Coronary artery (tissue), 2 donors: ENCODE results near the gene CMYA5.

Experiments used
- DNase-seq: peaks from one replicate; pipeline ENCODE4 v3.0.0-alpha.2; 2017; ENCODE audit warnings: low spot score
- H3K27ac ChIP-seq, 2 donors: fragments of 200-600 bp; sonication (generic); one replicate each; pipeline ENCODE4 v1.5.1; 2016 to 2019
- H3K4me3 ChIP-seq: fragments of 200-600 bp; sonication (generic); 2 replicates; pipeline ENCODE4 v1.5.1; 2016; ENCODE audit warnings: mild to moderate bottlenecking, moderate library complexity
- CTCF ChIP-seq: fragments of 200-600 bp; sonication (generic); IDR thresholded peaks from one replicate; pipeline ENCODE4 v1.5.1; 2019; ENCODE audit warnings: antibody characterized with exemption

The CMYA5 gene

GRCh38 chr5:79842006-79842881 is 152.6 kb downstream of the CMYA5 start:
- H3K27ac ChIP-seq: no peak overlapping the region
- TF ChIP-seq CTCF: no peak
- peak; percentile 47 for DNase-seq
- no peak overlapping the region for H3K4me3 ChIP-seq

- peak; percentile 4 for DNase-seq
- TF ChIP-seq CTCF: no peak
- Histone ChIP-seq H3K27ac (no peak overlapping the region), H3K4me3 (no peak overlapping the region)
Observed at GRCh38 chr5:79842991-79843390, 153.4 kb downstream of the CMYA5 start.

GRCh38 chr5:79843450-79844388 is 154.1 kb downstream of the CMYA5 start:
- H3K27ac ChIP-seq: no peak overlapping the region
- peak; percentile 26 for DNase-seq
- TF ChIP-seq CTCF: no peak

GRCh38 chr5:79844571-79844970 is 154.9 kb downstream of the CMYA5 start:
- H3K4me3 ChIP-seq: no peak overlapping the region
- no peak overlapping the region for H3K27ac ChIP-seq
- peak; percentile 12 for DNase-seq
- no peak for TF ChIP-seq CTCF

More at GRCh38 chr5:79843450-79844388, 154.1 kb downstream of the CMYA5 start:
- no peak overlapping the region for H3K4me3 ChIP-seq

- H3K4me3 ChIP-seq: no peak overlapping the region
- no peak for TF ChIP-seq CTCF
- peak overlapping the region in 1 of 2 donors; percentile 31 for H3K27ac ChIP-seq
- DNase-seq: no peak
Observed at GRCh38 chr5:79845448-79846197, 156.0 kb downstream of the CMYA5 start.

- no peak for DNase-seq
- no peak for TF ChIP-seq CTCF
- Histone ChIP-seq H3K27ac (no peak overlapping the region), H3K4me3 (no peak overlapping the region)
Observed at GRCh38 chr5:79846198-79846521, 156.5 kb downstream of the CMYA5 start.
